Measurements from ENCODE around the gene FLNB.

DNA sequence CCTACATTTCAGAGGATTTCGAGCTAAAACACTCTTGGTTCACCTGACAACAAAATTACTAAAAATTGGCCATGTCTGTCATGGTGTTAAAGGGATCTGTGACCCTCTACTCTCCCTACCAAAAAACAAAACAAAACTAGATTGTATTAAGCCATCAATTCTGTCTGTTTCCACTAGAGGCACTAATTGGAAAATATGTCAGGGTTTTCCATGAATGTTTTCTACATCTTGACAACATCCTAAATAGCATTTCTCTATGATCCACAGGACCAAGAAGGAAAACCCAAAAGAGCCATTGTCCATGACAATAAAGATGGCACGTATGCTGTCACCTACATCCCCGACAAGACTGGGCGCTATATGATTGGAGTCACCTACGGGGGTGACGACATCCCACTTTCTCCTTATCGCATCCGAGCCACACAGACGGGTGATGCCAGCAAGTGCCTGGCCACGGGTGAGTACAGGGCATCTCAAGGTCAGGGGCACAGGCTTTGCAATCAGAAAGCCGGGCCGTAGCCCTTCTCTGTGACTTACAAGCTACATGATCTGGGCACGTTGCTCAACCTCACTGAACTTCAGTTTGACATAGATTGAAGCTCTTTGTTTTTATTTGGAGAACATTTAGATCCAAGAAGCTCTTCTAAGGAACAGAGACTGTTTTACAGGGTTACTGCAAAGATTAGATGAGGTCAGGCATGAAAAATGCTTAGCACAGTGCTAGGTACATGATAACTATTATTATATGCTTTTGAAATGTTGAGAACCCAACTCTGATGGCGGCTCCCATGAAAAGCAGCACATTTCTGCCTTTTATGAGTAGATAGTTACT lies 127.7 kb downstream of the FLNB start:
- TF ChIP-seq EZH2phosphoT487 (IDR thresholded peaks at IDR 0.05; ENCODE audit: insufficient read depth, low read depth), result no peak
- no peak for TF ChIP-seq EZH2 (IDR thresholded peaks at IDR 0.05; ENCODE audit: insufficient read depth, poor library complexity, severe bottlenecking)

Measured in GM23248 (cell line).